HG03060 (cell line): Measurements from ENCODE around the gene ACLY.
"Not testable (repeated sequence)": the region's sequence is repeated elsewhere in the genome, so short reads cannot be mapped to it uniquely, and the experiment has no call there.

Source experiments
- ATAC-seq: cut with Tn5 transposase; IDR thresholded peaks from one replicate; pipeline ENCODE4 v1.9.1; 2021; ENCODE audit warnings: low read depth, moderate number of reproducible peaks; ENCODE audit not compliant: unreplicated experiment

The ACLY gene

DNA sequence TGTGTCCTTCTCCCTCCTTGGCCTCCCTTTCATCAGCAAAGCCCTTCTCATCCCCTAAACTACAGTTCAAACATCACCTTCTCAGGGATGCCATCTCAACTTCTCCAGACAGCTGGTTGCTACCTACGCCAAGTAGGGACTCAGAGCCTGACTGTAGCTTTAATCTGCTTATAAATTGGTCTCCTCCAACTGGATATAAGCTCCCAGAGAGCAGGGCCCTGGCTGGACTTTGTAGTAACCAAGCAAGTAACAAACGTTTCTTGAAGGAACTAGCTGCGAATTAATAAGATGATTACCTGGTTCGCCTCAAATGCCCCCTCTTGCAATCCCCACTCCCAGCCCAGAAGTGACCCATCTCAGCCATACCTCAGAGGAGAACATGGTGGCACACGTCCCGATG is 36.0 kb downstream of the ACLY start:
- no peak for ATAC-seq

DNA sequence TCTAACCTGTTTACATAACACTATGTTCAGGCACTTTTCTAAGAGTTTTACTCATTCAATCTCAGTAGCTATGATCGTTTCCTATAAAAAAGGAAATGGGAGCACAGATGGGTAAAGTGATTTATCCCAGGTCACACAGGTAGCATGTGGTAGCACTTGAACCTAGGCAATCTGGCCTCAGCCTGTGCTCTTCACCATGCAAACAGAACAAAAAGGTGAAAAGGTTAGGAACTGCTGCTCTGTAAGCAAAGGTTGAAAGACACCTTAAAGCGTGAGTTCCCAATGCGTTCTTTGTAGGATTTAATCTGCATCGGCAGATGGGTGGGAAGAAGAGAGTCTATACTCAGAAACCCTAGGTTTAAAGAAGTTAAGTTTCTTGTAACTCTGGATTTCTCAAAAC is 38.6 kb downstream of the ACLY start:
- ATAC-seq: no peak

DNA sequence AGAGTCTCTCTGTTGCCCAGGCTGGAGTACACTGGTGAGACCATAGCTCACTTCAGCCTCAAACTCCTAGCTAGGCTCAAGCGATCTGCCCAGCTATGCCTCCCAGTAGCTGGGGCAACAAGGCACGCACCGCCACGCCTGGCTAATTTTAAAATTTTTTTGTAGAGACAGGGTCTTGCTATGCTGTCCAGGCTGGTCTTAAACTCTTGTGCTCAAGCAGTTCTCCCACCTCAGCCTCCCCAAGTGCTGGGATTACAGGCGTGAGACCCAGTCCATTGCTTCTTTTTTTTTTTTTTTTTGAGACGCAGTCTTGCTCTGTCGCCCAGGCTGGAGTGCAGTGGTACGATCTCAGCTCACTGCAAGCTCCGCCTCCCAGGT is 44.5 kb downstream of the ACLY start:
- ATAC-seq: not testable (repeated sequence)

DNA sequence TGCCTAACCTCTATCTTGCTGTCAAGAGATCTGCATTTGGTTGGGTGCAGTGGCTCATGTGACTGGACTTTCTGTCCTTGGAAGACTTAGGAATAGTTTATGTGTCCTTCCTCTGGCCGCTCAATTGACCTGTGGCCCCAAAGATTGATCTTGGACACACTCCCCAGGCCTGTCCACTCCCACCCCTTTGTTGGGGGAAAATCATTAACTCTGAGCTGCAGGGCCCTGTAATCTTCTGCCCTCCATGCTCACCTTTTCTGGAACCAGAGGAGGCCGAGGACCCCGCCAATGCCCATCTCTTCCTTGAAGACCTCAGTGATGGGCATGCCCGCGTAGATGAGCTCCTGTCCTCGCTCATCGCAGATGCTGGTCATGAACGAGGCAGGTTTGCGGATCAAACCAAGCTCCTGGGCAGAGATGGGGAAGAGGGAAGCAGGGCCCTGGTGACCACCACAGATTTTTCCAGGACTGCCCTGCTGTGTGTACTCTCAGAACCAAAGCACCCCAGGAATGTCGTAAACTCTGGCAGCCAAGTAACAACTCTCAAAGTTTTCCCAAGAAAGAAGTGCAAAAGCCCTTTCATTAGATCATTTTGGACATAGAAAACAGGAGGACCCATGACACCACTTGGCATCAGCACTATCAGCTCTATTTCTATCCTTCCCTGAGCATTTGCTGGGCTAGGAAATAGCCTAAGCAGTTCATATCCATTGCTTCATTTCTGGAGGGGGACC is 45.0 kb downstream of the ACLY start:
- ATAC-seq: no peak

DNA sequence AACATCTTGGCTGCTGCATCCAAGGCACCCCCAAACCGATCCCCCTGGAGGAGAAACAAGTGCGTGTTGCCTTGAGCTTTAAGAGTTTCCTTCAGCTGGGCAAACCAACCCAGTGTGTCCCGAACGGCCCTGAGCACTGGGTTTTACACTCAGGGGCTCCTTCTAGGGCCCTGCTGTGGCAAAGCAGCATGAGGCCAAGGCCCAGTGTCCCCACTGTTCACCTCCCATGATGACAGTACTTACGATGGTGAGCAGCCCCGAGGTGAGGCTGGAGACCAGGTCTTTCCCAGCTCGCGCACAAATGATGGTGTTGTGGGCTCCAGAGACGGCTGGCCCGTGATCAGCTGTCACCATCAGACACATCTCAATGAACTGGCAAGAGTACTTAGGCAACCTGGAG is 47.0 kb downstream of the ACLY start:
- ATAC-seq: no peak

DNA sequence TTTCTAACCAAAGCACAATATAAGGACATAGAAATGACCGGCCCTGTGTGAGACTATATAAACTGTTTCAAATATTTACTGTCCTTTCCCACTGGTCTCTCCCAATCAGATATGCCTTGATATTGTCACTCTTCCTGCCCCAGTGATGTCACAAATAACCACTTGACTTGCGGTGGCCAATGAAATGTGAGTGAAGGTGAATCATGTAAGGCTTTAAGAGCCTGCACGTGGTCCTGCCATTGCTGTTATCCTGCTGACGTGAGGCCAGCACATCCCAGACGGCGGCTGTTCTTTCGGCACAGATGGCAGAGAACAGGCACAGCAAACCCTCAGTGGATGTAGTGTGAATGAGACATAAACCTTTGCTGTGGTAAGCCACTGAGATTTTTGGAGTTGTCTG is 48.1 kb downstream of the ACLY start:
- ATAC-seq: no peak

DNA sequence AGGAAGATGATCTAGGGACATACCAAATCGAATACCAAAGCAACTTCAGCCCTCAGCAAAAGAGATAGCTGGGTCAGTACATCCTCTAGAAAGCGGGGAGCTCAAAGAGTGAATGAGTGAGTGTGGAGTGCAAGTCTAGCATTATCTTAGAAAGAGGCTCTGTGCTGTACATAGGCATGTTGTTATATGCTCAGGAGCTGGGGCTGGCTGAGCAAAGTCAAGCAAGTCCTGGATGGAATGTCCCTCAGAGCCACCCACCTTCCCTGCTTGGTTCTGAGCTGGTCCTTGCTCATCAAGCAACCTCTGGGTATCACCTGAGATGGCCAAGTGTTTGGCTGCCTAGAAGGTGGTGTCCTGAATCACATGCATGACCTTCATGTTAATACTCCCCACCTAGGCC is 48.7 kb downstream of the ACLY start:
- ATAC-seq: no peak

DNA sequence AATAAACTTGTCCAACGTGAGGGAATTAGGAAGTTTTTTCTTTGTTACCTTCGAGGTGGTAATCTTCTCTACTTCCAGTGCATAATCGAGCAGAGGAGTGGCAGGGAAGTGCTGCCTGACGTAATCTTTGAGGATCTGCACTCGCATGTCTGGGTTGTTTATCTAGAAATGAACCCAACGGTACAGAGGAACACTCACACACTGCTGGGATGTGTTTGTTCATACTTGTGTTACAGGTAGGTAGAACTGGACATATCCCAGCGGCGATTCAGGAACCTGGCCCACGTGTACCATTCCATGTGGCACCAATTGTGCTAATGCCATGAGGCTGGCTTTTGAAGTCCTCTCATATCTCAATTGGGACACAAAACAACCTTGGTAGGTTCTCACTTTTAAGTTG is 49.3 kb downstream of the ACLY start:
- ATAC-seq: no peak

DNA sequence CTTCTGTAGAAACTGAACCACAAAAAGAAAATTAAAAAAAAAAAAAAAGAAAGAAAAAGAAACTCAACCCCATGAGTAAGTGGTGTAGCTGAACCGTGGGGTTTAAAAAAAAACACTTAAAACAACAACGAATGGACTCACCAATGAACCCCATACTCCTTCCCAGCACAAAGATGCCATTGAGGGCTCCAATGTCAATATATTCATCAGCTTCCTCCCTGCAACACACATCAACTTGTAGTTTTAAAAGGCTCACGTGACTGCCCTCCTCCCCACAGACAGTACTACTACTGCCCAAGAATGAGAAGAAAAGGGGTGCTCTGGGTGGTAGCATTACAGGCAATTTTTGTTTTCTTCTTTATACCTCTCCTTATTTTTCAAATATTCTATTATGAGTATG is 50.2 kb downstream of the ACLY start:
- no peak for ATAC-seq

DNA sequence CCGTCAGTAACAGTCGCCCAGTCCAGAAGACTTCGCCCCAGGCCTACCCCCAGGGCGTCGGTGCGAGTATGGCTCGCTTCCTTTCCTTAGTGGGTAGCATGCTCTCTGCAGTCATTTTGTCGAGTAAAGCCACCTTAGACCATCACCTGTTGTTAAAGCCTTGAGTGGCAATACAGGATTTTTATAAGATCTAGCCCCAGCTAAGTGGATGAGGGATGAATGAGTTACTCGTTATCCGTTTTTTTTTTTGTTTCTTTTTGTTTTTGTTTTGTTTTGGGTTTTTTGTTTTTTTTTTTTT is 53.2 kb downstream of the ACLY start:
- no peak for ATAC-seq

DNA sequence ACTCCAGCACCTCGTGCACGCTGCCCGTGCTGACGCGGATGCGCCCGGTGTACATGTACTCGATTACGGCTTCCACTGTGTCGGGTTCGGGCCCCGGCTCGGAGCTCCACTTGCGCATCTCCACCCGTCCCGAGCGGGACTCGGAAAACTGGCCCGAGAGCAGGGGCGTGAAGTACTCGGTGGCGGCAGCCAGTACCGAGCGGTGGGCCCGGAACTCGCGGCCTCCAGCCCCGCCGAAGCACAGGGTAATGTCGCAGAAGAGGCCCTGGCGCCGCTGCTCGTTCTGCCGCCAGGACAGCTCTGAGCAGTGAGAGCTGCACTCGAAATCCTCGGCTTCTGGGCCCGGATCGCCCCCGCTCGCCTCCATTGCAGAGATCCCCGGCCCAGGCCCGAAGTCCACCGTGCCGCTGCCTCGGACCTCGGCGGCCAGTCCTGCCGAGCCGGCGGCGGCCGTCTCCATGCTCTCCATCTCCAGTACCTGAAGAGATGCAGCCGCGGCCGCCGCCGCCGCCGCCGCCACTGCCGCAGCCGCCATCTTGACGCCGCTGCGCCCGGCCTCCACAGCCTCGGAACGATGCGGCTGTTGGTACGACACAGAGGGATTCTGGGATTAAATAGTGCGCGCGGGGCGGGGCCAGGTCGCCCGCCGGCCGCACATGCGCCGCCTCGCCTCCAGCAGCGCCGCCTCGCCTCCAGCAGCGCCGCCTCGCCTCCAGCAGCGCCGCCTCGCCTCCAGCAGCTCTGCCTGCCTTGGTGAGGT is 53.7 kb downstream of the ACLY start, which contains the start of gene KLHL11:
Gene KLHL11 (minus strand): TSS at position 588 of the 760 bp plus-strand sequence. CDS start 53 bp downstream, at position 535.
- peak; percentile 53 for ATAC-seq

DNA sequence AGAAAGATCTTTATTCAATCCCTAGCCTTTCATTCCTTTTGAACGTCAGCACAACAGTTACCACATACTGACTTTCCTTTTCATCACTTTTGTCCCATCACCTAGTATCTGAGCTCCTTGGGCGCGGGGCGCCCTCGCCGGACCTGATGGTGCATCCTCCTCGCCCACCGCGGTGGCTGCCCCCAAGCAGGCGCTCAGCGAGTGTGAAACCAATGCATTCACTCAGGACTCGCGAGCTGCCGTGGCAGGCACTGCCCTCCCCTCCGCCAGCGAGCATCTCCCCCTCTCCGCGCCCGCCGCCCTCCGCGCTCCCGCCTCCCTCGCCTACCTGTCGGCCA is 54.3 kb downstream of the ACLY start:
- peak; percentile 20 for ATAC-seq

DNA sequence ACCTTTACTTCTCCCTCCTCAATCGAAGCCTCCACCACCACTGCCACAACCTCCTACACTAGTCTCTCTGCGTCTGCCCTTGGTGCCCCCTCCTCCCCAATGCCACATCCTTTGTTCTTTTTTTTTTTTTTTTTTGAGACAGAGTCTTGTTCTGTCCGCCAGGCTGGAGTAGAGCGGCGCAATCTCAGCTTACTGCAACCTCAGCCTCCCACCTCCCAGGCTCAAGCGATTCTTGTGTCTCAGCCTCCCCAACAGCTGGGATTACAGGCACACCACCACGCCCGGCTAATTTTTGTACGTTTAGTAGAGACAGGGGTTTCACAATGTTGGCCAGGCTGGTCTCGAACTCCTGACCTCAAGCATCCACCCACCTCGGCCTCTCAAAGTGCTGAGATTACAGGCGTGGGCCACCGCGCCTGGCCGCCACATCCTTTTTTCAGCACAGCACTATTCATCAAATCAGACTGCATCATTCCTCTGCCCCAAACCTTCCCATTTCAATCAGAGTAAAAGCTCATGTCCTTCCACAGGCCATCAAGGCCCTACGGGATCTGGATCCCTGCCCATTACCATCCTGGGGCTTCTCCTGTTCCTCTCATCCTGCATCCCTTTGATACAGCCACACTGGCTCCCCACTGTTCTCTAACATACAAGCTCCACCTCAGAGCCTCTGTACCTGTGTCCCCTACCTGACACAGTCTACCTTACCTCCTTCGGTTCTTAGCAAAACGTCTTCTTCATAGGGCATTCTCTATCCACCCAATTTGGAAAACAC is 55.5 kb downstream of the ACLY start:
- ATAC-seq: no peak

DNA sequence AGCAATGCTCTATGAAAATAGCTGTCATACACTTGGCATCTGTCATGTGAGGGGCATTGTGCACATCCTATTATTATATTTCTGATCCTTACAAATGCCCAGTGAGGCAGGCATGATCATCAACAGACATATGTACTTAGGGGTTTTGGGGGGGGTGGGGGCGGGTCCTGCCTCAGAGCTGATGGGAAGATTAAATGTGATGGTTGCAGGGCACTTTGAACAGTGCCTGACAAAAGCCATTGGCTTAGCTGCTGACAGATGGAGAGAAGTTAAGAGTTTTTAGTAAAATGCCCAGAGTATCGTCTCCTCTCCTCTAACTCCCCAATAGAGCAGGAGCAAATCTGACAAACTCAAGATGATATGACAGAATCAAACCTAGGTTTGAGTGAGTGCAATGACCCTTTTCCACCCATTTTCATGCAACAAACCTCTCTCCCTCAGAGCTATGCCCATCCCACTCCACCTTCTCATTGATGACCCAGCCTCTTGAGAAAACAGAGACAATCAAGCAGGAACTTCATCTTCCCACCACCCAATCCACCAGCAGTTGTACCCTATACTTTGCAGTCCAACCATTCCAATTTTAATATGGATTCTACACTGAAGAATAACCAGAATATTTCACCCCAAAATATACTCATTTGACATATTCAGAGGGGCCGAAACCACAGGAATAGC is 58.4 kb downstream of the ACLY start:
- ATAC-seq: no peak

DNA sequence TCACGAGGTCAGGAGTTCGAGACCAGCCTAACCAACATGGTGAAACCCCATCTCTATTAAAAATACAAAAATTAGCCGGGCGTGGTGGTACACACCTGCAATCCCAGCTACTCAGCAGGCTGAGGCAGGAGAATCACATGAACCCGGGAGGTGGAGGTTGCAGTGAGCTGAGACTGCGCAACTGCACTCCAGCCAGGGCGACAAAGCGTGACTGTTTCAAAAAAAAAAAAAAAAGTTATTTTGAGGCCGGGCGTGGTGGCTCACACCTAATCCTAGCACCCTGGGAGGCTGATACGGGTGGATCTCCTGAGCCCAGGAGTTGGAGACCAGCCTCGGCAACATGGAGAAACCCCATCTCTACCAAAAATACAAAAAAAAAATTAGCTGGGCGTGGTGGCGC is 67.4 kb downstream of the ACLY start:
- not testable (repeated sequence) for ATAC-seq

DNA sequence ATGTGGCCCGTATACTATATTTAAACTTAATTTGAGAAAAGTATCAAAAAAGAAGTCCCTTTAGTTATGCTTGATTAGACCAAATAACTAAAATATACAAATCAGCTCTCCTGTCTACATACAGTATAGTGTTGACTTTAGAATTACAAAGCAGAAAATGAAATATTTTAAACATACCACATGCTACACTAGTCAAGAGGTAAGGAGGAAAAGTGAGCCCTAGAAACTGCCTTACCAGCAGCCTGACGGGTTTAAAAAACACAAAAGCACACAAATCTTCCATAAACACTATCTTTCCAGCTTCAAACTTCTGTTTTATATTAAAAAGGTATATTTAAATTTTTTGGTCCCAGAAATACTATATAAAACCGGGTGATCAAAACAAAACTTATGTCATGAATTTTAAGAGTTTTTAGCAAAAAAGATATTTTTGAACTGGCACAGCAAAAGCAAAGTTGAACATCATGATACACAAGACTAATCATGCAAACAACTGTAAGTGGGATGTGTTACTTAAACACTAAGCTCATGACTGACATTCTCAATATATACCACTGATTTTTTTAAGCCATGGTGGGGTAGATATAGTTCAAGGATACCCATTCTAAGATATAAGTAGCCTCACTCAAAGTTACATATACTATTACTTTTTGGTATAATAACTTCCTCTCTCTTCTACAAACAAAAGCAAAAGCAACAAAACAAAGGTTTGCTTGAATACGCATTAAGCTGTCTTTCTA is 69.3 kb downstream of the ACLY start:
- ATAC-seq: no peak

DNA sequence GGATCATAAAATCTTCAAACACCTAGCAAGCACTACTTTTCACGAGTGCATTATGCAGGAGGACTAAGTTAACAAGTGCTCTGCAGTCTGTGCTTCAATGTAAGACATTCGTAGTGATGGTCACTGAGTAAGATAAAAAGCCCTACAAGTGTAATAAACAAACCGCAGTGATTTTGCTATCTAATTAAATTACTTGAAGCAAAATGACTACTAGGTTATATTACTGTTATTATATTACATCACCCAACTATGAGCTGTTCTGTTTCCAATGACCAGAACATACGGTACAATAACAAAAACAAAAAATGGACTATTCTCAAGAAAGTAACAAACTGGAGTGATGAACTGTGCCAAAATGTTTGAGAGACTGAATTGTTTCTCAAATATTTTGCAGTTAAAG is 70.0 kb downstream of the ACLY start:
- no peak for ATAC-seq

DNA sequence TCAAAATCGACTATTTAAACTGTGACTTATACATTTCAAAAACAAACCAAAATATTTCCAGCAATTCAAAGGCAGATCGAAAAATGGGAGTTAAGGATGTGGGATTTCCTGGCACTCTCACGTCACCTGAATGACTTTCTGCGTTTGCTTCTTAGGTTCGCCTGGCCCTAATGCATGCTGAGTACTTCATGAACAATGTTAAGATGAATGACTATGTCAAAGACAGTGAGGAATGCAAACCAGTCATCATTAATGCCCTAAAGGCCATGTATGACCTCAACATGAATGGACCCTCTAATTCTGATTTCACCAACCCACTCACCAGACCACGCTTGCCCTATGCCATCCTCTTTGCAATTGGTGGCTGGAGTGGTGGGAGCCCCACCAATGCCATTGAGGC is 73.8 kb downstream of the ACLY start:
- ATAC-seq: no peak

DNA sequence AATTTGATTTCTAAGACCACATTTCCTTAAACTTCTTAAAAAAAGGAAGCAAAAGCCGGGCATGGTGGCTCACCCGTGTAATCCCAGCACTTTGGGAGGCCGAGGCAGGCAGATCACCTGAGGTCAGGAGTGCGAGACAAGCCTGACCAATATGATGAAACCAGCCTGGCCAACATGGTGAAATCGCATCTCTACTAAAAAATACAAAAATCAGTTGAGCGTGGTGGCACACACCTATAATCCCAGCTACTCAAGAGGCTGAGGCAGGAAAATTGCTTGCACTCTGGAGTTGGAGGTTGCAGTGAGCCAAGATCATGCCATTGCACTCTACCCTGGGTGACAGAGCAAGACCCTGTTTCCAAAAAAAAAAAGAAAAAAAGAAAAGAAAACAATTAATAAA is 78.0 kb downstream of the ACLY start:
- ATAC-seq: not testable (repeated sequence)

DNA sequence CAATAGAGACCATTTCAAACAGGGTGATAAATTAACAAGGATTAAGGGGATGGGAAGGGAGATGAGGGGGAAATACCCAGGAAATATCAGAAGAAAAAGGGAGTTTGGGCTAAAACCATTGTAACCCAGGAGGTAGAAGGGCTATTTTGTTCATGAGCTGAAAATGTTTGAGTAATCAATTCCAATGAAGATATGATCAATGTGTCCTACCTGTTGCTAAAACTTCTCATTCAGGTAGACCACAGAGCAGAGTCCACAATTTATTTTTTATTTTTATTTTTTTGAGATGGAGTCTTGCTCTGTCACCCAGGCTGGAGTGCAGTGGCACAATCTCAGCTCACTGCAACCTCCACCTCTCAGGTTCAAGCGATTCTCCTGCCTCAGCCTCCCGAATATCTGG is 79.3 kb downstream of the ACLY start:
- not testable (repeated sequence) for ATAC-seq
